Loucy (cell line): ENCODE measurements around the gene FHIP2A.

ENCODE experiments used
- EZH2phosphoT487 ChIP-seq: fragments of 200-600 bp; IDR thresholded peaks from 2 replicates; pipeline ENCODE4 v1.6.1; 2018; ENCODE audit warnings: antibody characterized with exemption, mild to moderate bottlenecking, moderate library complexity, borderline replicate concordance
- TF ChIP-seq, protein P1 (sequence below): fragments of 200-600 bp; sonication (generic); conservative IDR thresholded peaks from 2 replicates; pipeline ENCODE4 v1.5.1; 2014; ENCODE audit warnings: mild to moderate bottlenecking, antibody characterized with exemption, low read length

DNA sequence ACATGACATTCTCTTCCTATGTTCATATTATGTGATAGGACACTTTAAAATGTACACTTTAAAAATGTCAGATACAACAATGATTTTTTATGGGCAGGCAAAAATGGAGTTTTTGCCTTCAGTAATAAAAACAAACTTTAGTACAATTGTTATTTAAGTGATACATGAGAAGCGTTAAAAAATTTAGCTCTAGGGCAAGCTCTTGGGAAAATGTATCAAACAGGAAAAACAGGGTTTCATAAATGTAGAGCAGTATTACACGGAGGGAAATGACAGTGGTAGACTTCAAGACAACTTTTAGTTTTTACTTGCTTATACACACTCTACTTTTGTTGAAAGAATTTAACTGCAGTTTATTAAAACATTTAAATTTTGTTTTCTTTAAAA, 1.5 kb downstream of the FHIP2A start:
- TF ChIP-seq, protein P1, sequence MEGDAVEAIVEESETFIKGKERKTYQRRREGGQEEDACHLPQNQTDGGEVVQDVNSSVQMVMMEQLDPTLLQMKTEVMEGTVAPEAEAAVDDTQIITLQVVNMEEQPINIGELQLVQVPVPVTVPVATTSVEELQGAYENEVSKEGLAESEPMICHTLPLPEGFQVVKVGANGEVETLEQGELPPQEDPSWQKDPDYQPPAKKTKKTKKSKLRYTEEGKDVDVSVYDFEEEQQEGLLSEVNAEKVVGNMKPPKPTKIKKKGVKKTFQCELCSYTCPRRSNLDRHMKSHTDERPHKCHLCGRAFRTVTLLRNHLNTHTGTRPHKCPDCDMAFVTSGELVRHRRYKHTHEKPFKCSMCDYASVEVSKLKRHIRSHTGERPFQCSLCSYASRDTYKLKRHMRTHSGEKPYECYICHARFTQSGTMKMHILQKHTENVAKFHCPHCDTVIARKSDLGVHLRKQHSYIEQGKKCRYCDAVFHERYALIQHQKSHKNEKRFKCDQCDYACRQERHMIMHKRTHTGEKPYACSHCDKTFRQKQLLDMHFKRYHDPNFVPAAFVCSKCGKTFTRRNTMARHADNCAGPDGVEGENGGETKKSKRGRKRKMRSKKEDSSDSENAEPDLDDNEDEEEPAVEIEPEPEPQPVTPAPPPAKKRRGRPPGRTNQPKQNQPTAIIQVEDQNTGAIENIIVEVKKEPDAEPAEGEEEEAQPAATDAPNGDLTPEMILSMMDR: no peak
- no peak for TF ChIP-seq EZH2phosphoT487
